GM20000 (cell line): ENCODE measurements around the gene JAKMIP1.

Experiments used
- DNase-seq: peaks from one replicate; pipeline ENCODE4 v3.0.0; 2012; ENCODE audit warnings: low spot score
- CTCF ChIP-seq: IDR thresholded peaks from 2 replicates; pipeline ENCODE4 v1.5.1; 2012; ENCODE audit warnings: mild to moderate bottlenecking, control low read depth; ENCODE audit errors: extremely low read depth, missing control alignments

The JAKMIP1 gene

GRCh38 chr4:6200011-6200921 lies at the start of gene JAKMIP1:
JAKMIP1 (minus strand) TSS chr4:6200549; CDS start chr4:6112850, 87,699 bp downstream.
- TF ChIP-seq CTCF, result no peak
- DNase-seq, result peak; percentile 99

- no peak for DNase-seq
- TF ChIP-seq CTCF, result no peak
These were observed 48.0 kb upstream of the JAKMIP1 start for GRCh38 chr4:6248394-6248793.

GRCh38 chr4:6246170-6246634 lies 45.9 kb upstream of the JAKMIP1 start:
- DNase-seq, result no peak
- TF ChIP-seq CTCF, result no peak

GRCh38 chr4:6245246-6246169 lies 45.2 kb upstream of the JAKMIP1 start:
- no peak for DNase-seq
- TF ChIP-seq CTCF, result no peak

GRCh38 chr4:6242271-6243029 lies 42.1 kb upstream of the JAKMIP1 start:
- no peak for DNase-seq
- TF ChIP-seq CTCF, result no peak

GRCh38 chr4:6241062-6241845 lies 40.9 kb upstream of the JAKMIP1 start:
- no peak for DNase-seq
- no peak for TF ChIP-seq CTCF
